ENCODE measurements around the gene CLIC5.

The CLIC5 gene

DNA sequence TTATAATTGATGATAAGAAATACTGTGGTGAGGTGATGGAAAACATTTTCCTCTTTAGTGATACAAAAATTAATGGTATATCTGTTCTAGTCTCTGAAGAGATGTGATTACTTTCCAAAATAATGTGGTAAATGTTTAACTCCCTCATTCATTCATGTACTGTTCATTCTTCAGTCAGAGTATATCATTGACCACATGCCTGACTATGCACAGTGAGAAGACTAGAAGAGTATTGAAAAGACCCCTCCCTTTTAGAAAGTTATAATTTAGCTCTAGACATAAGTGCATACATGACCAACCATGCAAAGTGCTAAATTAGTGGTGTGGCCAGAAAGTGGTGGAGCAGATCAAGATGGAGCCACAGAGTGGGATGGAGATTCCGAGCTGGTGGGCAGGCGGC, 133.0 kb downstream of the CLIC5 start:
- no peak for DNase-seq

DNA sequence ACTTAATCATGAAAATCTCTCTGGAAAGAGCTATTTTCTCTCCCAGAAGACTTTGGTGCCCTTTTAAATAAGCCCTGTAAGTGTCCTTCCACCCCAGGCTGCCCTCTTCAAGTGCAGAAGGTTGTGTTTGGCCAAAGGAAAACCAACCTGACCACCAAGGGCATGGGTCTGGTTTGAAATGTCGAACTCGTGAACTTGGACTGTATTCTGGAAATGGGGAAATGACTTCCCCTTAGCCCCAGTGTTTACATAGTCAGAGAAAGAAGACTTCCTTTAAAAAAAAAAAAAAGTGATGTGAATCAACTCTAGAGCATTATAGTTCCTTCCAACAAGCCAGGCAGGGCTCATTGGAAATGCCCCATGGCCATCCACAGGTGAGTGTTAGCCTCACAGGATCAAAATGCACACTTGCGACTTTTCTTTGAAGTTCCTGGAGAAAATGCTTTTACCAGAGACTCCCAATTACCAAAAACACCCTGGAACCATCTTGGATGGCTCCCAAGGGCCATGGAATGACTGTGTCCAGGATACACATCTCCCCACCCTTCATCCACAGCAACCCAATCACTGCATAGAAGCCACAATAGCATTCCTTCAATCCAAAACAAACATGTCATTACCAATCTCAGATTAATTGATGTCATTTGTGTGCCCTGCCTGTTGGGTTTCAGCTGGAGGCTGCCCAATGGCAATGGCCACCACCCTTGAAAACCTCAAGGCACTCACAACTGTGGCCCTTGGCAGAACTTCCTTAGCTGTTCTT, 133.8 kb downstream of the CLIC5 start:
- DNase-seq, result no peak

DNA sequence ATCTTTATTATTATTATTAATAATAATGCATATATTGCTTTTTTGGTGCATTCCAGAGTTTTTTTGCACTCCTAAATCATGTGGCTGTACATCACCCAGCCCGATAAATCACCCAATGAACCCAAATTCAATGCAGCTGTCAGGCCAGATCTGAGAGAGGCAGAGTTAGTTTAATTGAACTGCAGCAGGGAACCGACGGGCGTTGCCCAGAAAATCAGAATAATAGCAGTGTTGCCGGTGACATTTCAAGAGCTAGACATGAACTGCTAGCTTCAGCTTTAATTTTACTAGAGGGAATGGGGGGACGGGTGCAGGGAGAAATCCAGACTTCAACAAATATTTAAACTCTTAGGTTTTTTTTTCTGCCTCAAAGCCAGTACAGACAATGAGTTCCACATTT, 135.0 kb downstream of the CLIC5 start:
- no peak for DNase-seq

DNA sequence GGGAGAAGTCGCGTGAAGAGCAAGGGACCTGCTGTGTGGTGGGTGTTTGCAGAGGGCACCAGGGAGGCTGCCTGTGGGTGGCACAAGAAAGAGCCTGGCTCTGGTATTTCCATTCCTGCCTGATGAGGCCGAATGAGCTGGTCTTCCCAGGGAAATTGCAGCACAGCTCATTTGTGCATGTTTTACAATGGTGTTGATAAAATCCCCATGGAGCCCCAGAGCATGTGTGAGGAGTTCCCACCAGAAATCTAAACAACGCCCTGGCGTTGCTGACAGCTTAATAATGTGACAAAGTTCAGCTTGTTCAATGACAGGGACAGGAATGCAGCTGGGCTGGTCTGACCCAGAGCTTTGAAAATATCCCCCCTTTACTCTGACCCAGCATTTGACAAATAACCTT, 135.5 kb downstream of the CLIC5 start:
- DNase-seq, result no peak

DNA sequence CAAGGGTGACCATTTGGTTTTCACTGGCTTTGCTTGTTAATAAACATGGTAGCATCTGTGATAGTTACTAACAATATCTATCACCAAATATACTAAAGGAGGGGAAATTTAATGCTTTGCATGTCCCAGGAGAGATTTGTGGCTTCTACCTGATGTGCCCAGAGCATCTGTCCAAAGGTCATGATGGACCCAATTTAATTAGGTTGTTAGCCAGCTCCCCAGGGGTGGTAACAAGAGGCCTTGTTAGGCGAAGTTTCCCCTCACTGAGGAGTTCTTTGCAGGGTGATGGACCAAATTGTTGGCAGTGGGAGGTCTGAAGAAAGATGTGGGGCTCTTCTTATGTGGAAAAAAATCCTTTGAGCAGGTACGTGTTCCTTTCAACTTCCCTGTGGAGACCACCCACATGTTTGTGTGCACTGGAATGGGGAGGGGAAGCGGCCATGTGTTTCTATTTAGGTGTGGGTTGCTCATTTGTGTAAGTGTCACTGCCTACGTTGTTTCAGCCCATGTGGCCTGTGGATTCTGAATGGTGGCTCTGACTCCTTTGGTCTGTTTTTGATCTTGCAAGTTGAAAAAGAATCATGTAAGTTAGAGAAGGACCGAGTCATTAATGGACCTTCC, 137.6 kb downstream of the CLIC5 start:
- no peak for DNase-seq

DNA sequence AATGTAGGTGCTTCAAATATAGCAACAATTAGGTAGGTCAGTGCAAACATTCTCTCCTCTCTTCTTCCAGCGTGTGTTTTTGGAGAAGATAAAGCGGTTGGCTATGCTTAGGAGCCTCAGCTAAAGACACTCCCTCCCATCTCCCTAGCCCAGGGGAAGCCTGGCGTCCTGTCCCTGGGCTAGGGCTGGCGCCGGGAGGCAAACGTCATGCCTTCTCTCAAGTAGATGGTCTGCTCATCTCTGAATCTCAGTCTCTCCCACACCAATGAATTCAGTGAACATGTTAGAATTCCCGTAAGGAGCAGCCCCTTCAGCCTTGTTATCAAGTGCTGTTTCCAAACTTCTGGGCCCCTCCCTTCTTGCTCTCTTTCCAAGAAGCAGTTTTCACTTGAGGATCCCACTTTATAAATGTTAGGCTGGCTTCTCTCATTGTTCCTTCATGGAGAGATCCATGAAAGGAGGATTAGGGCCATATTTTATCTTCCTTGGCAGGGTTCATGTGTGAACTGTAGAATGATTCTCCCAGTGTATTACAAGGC, 142.8 kb downstream of the CLIC5 start:
- no peak for DNase-seq

DNA sequence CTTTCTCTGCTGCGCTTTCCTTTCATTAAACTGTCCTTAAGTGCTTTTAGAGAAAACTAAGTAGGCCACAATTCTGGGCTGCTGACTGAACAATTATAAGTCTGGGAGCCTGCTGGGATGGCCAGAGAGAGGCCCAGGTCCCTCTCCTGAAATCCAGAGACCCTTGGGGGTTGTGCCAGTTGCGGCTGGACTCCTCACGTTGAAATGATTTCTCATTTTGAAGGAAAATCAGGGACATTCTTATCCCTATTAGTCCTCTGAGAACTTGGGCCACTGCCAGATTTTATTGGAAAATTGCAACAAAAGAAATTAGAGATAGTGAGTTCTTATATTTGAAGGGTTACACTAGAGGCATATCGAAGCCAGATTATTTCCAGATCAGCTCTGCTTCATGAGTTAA, 145.1 kb downstream of the CLIC5 start:
- DNase-seq, result no peak

DNA sequence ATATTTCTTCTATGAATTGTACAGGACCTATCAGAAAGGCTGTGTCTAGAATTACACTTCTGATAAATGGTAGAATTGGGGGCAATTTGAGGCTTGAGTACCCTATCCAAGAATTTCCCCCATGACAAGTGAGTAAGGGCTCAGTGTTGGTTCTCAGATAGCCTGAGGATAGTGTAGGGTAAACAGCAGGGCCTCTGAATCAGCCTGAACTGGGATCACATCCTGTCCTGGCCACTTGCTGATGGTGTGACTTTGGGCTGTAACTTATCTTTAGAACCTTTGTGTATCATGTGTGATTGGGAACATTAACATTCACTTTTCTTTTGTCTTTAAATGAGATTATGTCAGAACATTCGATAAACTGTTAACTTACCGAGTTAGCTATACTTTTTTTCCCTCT, 151.0 kb downstream of the CLIC5 start:
- DNase-seq, result no peak

DNA sequence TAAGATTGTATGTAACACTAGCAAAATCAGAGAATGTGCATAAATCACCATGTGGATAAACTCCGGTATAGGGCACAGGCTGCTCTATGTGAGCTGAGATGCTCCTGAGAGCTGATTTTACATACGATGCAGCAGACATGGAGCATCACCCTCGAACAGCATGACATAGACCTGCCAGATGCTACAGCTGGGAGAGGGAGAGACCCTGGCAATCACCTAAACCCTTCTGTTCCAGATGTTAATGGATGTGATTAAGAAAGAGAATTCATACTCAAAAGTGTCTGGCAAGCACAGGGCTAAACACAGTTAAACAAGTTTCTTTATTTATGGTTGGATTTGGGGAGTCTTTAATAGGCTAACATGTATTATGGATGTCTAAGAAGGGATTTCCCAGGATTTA, 157.0 kb downstream of the CLIC5 start:
- DNase-seq, result no peak

DNA sequence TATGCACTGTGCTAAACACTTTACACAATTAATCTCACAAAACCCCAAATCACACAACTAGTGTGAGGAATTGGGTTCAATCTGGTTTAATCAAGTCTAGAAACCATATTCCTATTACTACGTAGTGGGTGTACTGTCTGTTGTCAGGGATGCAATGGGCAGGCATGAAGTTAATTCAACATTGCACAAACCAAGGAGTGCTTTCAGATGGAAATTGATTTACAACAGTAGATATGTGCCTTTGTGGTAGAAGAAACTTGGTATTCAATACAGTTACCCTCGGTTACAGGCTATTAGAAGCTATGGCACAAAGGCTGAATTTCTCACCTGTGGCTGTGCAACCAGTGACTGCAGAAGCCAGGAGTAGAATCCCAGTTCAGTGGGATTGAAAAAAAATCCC, 157.8 kb downstream of the CLIC5 start:
- DNase-seq, result no peak

DNA sequence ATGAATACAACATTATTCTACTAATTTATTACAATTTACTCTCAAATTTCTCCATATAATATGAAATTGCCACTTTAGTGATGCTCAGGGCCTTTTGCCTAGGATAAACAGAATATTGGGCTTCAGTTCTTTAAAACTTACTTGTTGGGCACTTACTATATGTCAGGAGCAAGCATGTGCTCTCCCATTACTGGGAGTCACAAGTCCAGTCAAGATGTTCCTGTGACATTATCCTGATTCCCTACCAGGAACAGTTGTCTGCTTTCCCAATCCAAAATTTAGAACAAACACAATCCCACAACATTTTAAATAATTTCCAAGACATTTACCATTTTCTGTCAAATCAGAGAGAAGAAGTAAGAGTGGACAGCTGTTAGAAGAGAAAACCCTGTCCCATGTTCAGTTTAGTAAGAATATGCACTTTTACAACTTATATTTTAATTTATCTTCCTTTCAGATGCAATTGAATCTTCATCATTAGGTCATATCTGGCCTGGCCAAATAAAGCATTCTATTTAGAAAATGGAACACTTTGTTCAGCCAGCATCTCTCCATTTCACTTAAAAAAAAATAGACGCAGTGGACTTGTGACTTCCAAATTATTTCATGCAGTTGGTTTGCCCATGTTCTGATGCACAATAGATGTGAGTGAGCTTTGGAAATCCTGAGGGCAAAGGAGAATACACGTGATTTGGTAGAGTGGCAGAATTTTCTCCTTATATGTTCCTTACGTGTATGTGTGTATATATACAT, 159.8 kb downstream of the CLIC5 start:
- no peak for DNase-seq

DNA sequence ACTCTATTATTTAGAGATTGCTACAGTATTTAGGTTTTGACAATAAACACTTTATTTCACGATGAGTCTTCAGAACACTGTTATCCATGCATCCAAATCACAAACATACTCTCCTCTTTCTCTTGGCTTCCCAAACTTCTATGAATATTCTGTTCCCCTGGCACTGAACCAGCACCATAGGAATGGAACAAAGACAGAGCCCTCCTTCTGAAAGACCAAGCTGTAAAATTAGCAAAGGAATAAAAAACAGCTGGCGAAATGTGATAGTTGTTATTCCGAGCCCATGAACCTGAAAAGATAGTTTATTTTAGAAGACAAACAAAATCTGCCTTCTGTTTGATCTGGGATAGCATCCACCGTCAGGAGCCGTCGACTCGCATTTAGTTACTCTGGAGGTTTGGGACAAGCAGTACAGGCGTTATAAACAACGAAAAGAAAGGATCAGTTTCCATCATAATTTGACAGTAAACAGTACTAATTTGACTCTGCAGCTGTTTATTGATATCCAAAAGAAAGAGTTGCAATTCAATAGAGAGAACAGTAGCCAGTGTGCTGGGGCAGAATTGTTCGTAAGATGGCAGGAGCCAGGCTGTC, 161.4 kb downstream of the CLIC5 start:
- no peak for DNase-seq

DNA sequence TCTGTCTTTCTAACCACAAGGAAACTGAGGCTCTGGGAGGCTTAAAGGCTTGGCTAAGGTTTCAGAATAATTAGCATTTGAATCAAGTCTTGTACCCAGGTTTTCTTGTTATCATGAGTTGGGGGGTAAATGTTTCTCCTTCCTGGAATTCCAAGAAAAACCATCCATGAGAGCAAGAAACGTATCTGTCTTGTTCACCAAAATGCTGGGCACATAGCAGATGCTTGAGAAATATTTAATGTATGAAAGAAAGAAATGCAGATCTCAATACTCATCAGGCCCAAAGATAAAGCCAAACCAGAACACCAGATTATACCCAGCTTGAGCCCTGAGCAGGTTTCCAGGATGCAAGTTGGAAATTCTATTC, 164.6 kb downstream of the CLIC5 start:
- no peak for DNase-seq

DNA sequence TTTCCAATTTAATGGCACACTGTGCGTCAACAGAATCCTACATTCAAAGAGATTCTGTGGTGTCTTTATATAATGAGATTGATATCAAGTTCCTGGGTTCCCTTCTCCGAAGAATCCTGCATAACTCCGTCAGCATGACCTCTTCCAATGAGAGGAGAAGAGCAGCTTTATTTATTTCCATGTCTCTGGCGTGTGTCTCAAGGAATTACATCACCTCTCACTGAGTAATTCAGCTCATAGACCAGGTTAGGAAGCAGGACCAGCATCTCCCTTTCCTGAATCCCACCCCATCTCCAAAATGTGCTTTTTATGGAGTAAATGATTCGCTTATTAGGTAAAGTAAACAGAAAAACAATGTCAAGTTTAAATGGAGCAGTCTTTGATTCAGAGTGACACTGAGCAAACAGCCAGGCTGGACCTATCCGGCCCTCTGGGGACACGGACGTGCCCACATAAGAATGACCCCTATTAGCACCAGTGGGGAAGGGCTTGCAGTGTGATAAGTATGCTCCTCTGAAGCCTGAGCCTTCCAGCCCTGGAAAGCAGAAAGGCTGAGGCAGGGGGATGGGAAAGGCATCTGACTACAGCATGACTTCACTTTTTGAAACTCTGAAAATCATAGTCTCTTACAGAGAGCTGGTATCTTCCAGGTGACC, 165.2 kb downstream of the CLIC5 start:
- DNase-seq, result no peak

DNA sequence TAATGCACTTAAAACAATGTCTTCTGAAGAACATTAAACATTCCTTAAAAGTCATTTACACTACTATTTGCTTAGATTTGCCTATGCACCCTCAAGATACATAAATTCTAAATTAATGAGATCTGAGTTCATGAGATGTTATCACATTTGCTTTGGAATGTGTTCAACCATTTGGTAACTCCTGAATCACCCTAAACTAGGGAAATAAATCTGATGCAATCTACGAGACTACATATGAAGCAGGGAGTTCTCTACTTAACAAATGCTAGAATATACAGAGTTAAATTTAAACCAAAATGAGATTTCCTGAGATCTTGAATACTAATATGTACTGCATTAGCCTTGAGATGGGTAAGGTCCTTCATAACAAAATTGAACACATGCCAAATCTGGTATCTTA, 170.1 kb downstream of the CLIC5 start:
- DNase-seq, result peak; percentile 35

DNA sequence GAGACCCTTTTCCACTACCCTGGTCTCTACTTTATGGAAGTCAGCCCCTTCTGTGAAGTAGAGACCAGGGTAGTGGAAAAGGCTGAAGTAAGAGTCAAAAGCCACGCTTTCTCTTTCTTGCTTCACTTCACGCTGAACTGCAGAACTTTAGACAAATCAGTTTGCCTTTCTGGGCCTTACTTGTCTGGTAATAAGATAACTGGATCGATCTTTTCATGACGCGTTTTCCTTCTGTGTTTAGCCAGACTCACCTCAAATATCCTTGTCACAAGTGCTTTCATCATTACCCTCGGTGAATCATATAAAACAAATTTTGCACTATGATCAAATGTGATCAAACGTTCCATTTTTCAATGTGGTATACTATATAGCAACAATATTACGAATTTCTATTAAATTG, 170.7 kb downstream of the CLIC5 start:
- no peak for DNase-seq

DNA sequence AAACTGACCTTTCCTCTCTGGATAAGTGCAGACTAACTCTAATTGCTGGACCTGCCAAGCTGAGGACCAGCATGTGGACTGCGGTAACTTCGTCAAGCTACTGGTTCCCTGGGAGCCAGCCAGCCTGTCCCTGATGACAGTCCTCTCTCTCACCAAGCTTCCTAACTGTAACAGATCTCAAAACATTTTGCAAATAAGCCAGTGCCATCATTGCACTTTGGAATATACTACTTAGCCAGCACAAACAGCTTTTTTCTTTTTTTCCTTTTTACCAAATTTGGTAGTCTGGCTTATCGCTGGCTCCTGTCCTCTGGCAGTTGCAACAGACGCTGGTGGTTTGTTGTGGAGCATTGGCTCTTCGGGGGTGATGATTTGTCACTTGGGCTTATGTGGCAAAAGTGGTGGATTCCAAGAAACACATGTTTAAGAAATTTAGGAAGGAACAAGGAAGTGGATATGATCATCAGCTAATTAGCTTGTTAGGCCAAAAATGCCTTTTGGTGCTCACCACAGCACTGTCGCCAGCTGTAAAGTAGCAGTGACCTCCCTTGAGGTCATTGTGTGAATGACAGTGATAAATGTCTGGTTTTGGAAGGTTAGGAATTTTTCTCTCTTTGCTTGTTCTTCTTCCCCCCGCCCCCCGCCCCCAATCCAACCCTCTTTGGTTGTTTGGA, 171.7 kb downstream of the CLIC5 start:
- DNase-seq, result no peak

DNA sequence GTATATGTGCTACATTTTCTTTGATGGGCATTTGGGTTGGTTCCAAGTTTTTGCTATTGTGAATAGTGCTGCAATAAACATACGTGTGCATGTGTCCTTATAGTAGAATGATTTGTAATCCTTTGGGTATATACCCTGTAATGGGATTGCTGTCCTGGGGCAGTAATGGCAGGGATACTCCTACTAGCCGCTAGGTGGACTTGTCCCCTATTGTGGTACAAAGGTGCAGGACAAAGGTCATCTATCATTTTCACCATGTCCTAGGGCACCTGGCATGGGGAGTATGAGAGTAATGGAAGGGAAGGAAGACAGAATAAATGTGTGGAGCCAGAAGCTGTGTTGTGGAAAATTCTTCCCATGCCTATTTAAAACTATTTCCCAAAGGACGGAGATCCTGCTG, 174.6 kb downstream of the CLIC5 start:
- no peak for DNase-seq

DNA sequence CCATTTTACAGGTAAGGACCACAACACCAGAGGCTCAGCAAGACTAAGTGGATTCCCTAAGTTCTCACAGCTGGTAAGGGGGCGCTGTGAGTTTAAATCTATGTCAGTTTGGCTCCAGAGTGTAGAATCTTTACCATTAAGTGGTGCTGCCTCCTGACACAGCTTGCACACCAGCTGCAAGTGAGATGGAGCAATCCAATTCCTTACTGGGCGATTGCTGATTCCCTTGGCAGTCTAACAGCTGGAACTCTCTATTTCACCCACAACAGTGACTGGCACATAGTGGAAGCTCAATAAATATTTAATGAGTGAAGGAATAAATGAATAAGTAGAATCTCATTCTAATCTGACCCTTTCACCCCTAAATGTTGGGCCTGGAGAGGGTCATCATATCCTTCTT, 176.7 kb downstream of the CLIC5 start:
- no peak for DNase-seq

DNA sequence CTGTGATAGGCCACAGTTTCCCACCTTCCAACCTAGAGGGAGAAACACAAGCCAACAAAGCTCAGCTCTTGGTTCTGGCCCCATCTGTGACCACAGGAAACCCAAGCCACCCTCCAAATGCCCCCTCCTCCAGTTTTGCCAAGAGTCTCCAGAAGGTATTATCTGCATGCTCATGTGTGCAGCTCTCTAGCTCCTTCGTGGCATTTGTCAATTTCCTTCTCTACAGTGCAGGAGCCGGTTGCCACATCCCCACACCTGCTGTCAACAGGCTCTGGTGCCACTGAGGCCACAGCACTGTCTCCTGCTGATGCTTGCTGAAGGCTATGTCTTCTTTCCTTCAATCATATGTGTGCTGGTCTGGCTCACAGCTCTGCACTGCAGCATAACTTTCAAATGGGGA, 177.2 kb downstream of the CLIC5 start:
- no peak for DNase-seq

DNA sequence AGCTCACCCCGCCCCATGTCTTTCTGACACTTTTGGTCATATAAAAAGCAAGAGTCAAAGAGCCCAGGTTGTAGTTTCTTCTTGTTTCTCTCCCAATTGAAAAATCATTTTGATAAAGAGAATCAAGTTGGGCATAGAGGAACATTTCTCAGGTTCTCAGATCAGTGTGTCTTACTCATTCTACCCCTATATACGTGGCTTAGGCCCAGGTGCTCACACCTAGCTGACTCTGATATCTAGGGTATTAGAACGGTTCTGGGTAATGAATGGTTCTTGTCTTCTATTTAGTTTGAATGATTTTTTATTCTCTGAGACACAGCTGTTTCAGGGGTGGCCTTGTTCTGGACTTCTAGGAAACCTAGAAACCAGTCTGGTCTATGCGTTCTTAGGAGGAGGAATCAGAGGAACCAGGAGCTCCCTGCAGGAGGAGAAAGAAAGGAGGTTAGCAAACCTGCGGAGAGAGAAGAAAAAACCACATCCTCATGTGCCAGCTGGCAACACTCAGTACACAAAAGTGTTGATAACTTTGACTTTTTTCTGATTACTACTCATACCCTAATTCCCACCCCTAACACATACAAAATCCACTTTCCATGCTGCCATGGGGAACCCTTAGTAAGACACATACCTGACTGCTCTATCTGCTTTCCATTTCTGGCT, 178.0 kb downstream of the CLIC5 start:
- DNase-seq, result no peak

DNA sequence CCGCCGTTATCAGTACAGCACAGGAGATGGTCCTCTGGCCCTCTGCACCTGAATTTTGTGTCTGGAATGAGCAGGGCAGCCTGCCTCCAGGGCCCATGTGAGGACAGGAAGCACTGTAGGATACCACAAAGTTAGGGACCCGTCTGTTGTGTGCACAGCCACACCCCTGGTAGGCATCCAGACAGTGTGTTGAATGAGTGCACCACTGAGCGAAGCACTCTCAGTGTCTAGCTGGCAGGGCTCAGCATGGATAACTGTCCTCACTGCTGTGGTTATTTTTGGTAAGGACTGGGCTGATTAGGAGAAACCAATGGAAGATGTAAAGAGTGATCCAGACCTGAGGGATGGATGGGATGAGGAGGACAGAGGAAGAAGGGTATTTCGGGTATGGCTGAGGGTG, 178.7 kb downstream of the CLIC5 start:
- DNase-seq, result no peak

Data from amniotic stem cell (primary cell).